ENCODE data around the gene PTPRN2. TPM values are rescaled to one million over a fixed set of nuclear protein-coding genes. Genes with fewer than 3 reads are reported as not detected.

Gene PTPRN2
- total and polyA plus RNA-seq, 2 of the 13 experiments (the other 11 are each of a cell fraction or from before 2014, with no cell fraction given) = 2.5 to 24.2 TPM

DNA sequence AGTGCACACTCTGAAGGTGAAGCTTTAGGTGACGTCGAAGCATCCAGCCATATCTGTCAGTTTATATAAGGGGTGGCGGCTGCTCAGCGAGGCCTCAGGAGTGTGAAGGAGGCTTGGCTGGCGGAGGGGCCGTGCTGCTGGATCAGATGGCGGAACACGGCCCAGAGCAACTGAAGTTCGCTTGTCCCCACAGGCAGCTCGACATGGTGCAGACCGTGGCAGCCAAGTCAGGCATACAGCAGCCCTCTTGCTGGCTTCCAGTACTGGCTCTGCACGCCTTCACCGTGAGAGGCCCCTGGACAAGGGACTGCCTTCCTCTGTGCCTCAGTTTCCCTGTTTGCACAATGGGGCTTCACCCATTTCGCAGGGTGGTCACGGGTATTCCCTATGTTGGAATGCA, 807.3 kb downstream of the PTPRN2 start:
- BruUV-seq (replicated peaks) = no TSS peak
- no peak overlapping the region for H3K4me2 ChIP-seq (ENCODE audit: low read depth, low read length)
- no peak overlapping the region for H3K4me3 ChIP-seq (replicated peaks in 1 of 3; ENCODE audit: insufficient read depth in 1 of 3, low read depth in 2 of 3, low read length in 3 of 3)
- WGBS (ENCODE audit: low lambda C conversion rate) = 83% methylated on average over 9 of the region's 15 CpGs
- ChIA-PET CTCF (ENCODE audit: low intra/inter-chr PET ratio, low total read pairs) (no interaction called here), POLR2A (no interaction called here)
- no peak overlapping the region for H3K27ac ChIP-seq (ENCODE audit: extremely low read length, insufficient read depth, low read length)
- no peak for TF ChIP-seq KAT2B (IDR thresholded peaks at IDR 0.05; ENCODE audit: borderline replicate concordance, low read depth, low read length)
- no peak for TF ChIP-seq NFE2L1 (CRISPR knock-in tag; IDR thresholded peaks at IDR 0.05; ENCODE audit: borderline replicate concordance)
- TF ChIP-seq ZBTB7A (CRISPR knock-in tag; IDR thresholded peaks at IDR 0.05) = no peak
- TF ChIP-seq ZNF792 (CRISPR knock-in tag; IDR thresholded peaks at IDR 0.05) = no peak
- no peak for TF ChIP-seq BCL6 (CRISPR knock-in tag; IDR thresholded peaks at IDR 0.05)
- TF ChIP-seq SKI (IDR thresholded peaks at IDR 0.05; ENCODE audit: partially characterized antibody) = no peak
- TF ChIP-seq SCMH1 (CRISPR knock-in tag; IDR thresholded peaks at IDR 0.05; ENCODE audit: borderline replicate concordance) = no peak
- TF ChIP-seq, protein P1, sequence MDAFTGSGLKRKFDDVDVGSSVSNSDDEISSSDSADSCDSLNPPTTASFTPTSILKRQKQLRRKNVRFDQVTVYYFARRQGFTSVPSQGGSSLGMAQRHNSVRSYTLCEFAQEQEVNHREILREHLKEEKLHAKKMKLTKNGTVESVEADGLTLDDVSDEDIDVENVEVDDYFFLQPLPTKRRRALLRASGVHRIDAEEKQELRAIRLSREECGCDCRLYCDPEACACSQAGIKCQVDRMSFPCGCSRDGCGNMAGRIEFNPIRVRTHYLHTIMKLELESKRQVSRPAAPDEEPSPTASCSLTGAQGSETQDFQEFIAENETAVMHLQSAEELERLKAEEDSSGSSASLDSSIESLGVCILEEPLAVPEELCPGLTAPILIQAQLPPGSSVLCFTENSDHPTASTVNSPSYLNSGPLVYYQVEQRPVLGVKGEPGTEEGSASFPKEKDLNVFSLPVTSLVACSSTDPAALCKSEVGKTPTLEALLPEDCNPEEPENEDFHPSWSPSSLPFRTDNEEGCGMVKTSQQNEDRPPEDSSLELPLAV (CRISPR knock-in tag; conservative IDR thresholded peaks at IDR 0.05; ENCODE audit: low read depth) = no peak
- no peak for TF ChIP-seq ZNF557 (CRISPR knock-in tag; IDR thresholded peaks at IDR 0.05)
- no peak for TF ChIP-seq PAX8 (CRISPR knock-in tag; IDR thresholded peaks at IDR 0.05; ENCODE audit: borderline replicate concordance)
- TF ChIP-seq PRPF4 (IDR thresholded peaks at IDR 0.05; ENCODE audit: low read depth, low read length, poor library complexity, severe bottlenecking) = no peak
- TF ChIP-seq, protein P2, sequence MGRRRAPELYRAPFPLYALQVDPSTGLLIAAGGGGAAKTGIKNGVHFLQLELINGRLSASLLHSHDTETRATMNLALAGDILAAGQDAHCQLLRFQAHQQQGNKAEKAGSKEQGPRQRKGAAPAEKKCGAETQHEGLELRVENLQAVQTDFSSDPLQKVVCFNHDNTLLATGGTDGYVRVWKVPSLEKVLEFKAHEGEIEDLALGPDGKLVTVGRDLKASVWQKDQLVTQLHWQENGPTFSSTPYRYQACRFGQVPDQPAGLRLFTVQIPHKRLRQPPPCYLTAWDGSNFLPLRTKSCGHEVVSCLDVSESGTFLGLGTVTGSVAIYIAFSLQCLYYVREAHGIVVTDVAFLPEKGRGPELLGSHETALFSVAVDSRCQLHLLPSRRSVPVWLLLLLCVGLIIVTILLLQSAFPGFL (CRISPR knock-in tag; IDR thresholded peaks at IDR 0.05) = no peak
- no peak for TF ChIP-seq ZNF607 (CRISPR knock-in tag; IDR thresholded peaks at IDR 0.05; ENCODE audit: borderline replicate concordance)
- no peak overlapping the region for H3K9ac ChIP-seq (ENCODE audit: insufficient read depth, low read depth, low read length)
- in situ Hi-C loops (cut with HindIII; ENCODE audit: extremely low pct_ligation_motif_present, low pct_unique_long_range_greater_than_20kb) = no loop called here
- no peak overlapping the region for H2AFZ ChIP-seq (ENCODE audit: low read length)
- H3K9me3 ChIP-seq (ENCODE audit: low read length) = no peaks in the 10 kb centered on the region
- intact Hi-C loops (cut with micrococcal nuclease; ENCODE audit: unreplicated experiment) = no loop called here
- no peak for FAIRE-seq
- no peaks in the 10 kb centered on the region; a peak in 1 of 5 replicates for H3K36me3 ChIP-seq (replicated peaks in 1 of 2; ENCODE audit: control insufficient read depth in 1 of 2, insufficient read depth in 2 of 2, low read length in 2 of 2)
- ATAC-seq = no peak
- DNase-seq (ENCODE audit: low spot score) = no peak
- peaks cover 0 to 4% of the 10 kb centered on the region in 2 experiments; a peak in 2 of 5 replicates for H3K27me3 ChIP-seq (ENCODE audit: control insufficient read depth in 1 of 2, insufficient read depth in 2 of 2, low read length in 2 of 2)
- no peaks in the 10 kb centered on the region for H3K4me1 ChIP-seq (ENCODE audit: insufficient read depth, low read length)
- H4K20me1 ChIP-seq (ENCODE audit: insufficient read depth, low read length) = peaks cover 10% of the 10 kb centered on the region
- H3K79me2 ChIP-seq (ENCODE audit: insufficient read depth, low read length) = no peaks in the 10 kb centered on the region
